GM12878 (cell line): ENCODE results near the gene PAIP2. TPM values are rescaled to one million over a fixed set of nuclear protein-coding genes. Genes with fewer than 3 reads are reported as not detected.

ENCODE experiments used
- BMI1 ChIP-seq: fragments of 450-650 bp; IDR thresholded peaks from 2 replicates; pipeline ENCODE4 v1.6.1; 2016; ENCODE audit warnings: mild to moderate bottlenecking, moderate library complexity, borderline replicate concordance
- CHD1 ChIP-seq: IDR thresholded peaks from 2 replicates; pipeline ENCODE4 v1.6.1; 2012; ENCODE audit warnings: low read depth, low read length, improper control_type of control experiment
- CHD2 ChIP-seq: IDR thresholded peaks from 2 replicates; pipeline ENCODE4 v1.6.1; 2011; ENCODE audit warnings: low read depth, low read length, improper control_type of control experiment, borderline replicate concordance
- FOS ChIP-seq: IDR thresholded peaks from 3 replicates; pipeline ENCODE4 v1.6.1; 2011; ENCODE audit warnings: borderline replicate concordance; ENCODE audit not compliant: insufficient read length; ENCODE audit errors: extremely low read depth
- MAX ChIP-seq: IDR thresholded peaks from 2 replicates; pipeline ENCODE4 v1.6.1; 2012; ENCODE audit warnings: low read depth, low read length, improper control_type of control experiment
- RAD21 ChIP-seq: IDR thresholded peaks from 2 replicates; pipeline ENCODE4 v1.6.1; 2011; ENCODE audit warnings: mild to moderate bottlenecking, low read depth, low read length, moderate library complexity; ENCODE audit not compliant: insufficient read depth
- REST ChIP-seq: IDR thresholded peaks from 2 replicates; pipeline ENCODE4 v1.6.1; 2012; ENCODE audit warnings: mild to moderate bottlenecking, low read depth, low read length
- SPI1 ChIP-seq: IDR thresholded peaks from 2 replicates; pipeline ENCODE4 v1.6.1; 2011; ENCODE audit warnings: low read depth, mild to moderate bottlenecking, low read length, moderate library complexity, borderline replicate concordance; ENCODE audit not compliant: insufficient read depth
- TAF1 ChIP-seq: IDR thresholded peaks from 2 replicates; pipeline ENCODE4 v1.6.1; 2011; ENCODE audit warnings: mild to moderate bottlenecking, low read depth, low read length, borderline replicate concordance
- ZBED1 ChIP-seq: IDR thresholded peaks from 2 replicates; pipeline ENCODE4 v1.6.1; 2016; ENCODE audit warnings: borderline replicate concordance
- ZNF622 ChIP-seq: fragments of 450-650 bp; IDR thresholded peaks from 2 replicates; pipeline ENCODE4 v1.6.1; 2017; ENCODE audit warnings: mild to moderate bottlenecking, inconsistent platforms
- ZNF687 ChIP-seq: fragments of 450-650 bp; IDR thresholded peaks from 2 replicates; pipeline ENCODE4 v1.6.1; 2017; ENCODE audit warnings: mild to moderate bottlenecking, moderate library complexity
- polyA plus RNA-seq, 11 experiments: library from polyadenylated mRNA; depleted of rRNA in 4 of 11; unstranded in 6 of 11; stranded (reverse) in 5 of 11; fragments of >200 nt; fragmentation: Nextera tagmentation in 4 of 11; fragmentation: Illumina TruSeq in 1 of 11; extraction: Ambion mirVana in 4 of 11; extraction: Trizol in 1 of 11; gene quantifications; 1 replicate in 1 of 11; 2 replicates in 10 of 11; pipeline versions ENCODE4 v1.2.1 to v1.2.3, GENCODE V29; 2011 to 2016; ENCODE audit warnings: inconsistent platforms in 2 of 11, missing spikeins in 2 of 11, low read depth in 1 of 11
- total RNA-seq, 4 experiments: library from RNA; depleted of rRNA in 3 of 4; stranded (reverse); fragments of >200 nt in 3 of 4; fragmentation: Illumina TruSeq in 1 of 4; extraction: Trizol in 1 of 4; gene quantifications; 2 replicates each; pipeline versions ENCODE4 v1.2.1 to v1.2.3, GENCODE V29; 2013 to 2021

The PAIP2 gene
- total and polyA plus RNA-seq, 10 of the 15 experiments (the other 5 are each of a cell fraction or from before 2014, with no cell fraction given) = 49.9 to 154 (median 102) TPM

- TF ChIP-seq REST = no peak
- TF ChIP-seq TAF1 = no peak; the same call in 1 of the 2 replicates
- peak; percentile 42; the same call in 1 of the 2 replicates for TF ChIP-seq MAX
- no peak for TF ChIP-seq FOS
- TF ChIP-seq SPI1 = no peak
- no peak for TF ChIP-seq ZBED1
- no peak for TF ChIP-seq BMI1
- TF ChIP-seq ZNF687 = 0 out of 2 replicates have a peak, but pooled peaks have one; percentile 16
- peak; percentile 29; the same call in 1 of the 2 replicates for TF ChIP-seq RAD21
- TF ChIP-seq CHD1 = no peak
- no peak for TF ChIP-seq ZNF622
- TF ChIP-seq CHD2 = peak; percentile 84; the same call in 1 of the 2 replicates
Observed at GRCh38 chr5:139294374-139295165, 47.1 kb upstream of the PAIP2 start (continued).
